ENCODE measurements around the gene INPP5B.

DNA sequence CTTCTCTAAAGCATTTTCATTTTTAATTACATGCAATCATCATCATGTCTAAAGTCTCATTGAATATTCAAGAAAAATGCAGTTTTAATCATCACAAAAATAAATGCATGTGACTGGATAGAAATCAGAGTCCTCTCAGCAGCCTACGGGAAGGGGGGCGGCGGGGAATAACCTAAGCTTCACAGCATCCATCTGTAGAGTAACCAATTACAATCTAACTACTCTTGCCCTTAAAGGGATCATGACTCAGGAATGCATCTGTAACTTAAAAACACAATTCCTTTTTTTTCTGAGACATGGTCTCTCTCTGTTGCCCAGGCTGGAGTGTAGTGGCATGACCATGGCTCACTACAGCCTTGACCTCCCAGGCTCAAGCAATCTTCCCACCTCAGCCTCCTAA is 110.1 kb downstream of the INPP5B start:
- TF ChIP-seq, protein P1, sequence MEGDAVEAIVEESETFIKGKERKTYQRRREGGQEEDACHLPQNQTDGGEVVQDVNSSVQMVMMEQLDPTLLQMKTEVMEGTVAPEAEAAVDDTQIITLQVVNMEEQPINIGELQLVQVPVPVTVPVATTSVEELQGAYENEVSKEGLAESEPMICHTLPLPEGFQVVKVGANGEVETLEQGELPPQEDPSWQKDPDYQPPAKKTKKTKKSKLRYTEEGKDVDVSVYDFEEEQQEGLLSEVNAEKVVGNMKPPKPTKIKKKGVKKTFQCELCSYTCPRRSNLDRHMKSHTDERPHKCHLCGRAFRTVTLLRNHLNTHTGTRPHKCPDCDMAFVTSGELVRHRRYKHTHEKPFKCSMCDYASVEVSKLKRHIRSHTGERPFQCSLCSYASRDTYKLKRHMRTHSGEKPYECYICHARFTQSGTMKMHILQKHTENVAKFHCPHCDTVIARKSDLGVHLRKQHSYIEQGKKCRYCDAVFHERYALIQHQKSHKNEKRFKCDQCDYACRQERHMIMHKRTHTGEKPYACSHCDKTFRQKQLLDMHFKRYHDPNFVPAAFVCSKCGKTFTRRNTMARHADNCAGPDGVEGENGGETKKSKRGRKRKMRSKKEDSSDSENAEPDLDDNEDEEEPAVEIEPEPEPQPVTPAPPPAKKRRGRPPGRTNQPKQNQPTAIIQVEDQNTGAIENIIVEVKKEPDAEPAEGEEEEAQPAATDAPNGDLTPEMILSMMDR (conservative IDR thresholded peaks at IDR 0.05; ENCODE audit: low read depth, low read length): no peak
- TF ChIP-seq EZH2 (IDR thresholded peaks at IDR 0.05; ENCODE audit: low read length, unreplicated experiment): no peak

Measured in PC-3 (cell line).